Mesenchymal stem cell (in vitro differentiated cells and primary cell): ENCODE data around the gene TEKT3.
A peak's percentile ranks its signal among the peaks of the same experiment; 100 is the strongest.

Experiments
- DNase-seq: peaks from one replicate; pipeline ENCODE4 v3.0.0-alpha.2; 2013
- H2AFZ ChIP-seq: one replicate; pipeline ENCODE4 v1.6.1; 2013; ENCODE audit warnings: low read depth, mild to moderate bottlenecking, control low read depth, inconsistent platforms, low read length, moderate library complexity
- H2AK5ac ChIP-seq: 2 replicates; pipeline ENCODE4 v1.6.1; 2013; ENCODE audit warnings: low read length, moderate library complexity, mild to moderate bottlenecking, inconsistent platforms; ENCODE audit not compliant: severe bottlenecking
- H2BK120ac ChIP-seq: one replicate; pipeline ENCODE4 v1.6.1; 2013; ENCODE audit warnings: low read depth, mild to moderate bottlenecking, inconsistent platforms, low read length, moderate library complexity
- H2BK12ac ChIP-seq, 2 experiments: one replicate each; pipeline ENCODE4 v1.6.1; 2013; ENCODE audit warnings: inconsistent platforms in 2 of 2, low read length in 2 of 2, mild to moderate bottlenecking in 2 of 2, moderate library complexity in 2 of 2, control low read depth in 1 of 2
- H2BK15ac ChIP-seq: one replicate; pipeline ENCODE4 v1.6.1; 2013; ENCODE audit warnings: mild to moderate bottlenecking, low read depth, inconsistent platforms; ENCODE audit not compliant: poor library complexity, severe bottlenecking
- H2BK5ac ChIP-seq: 2 replicates; pipeline ENCODE4 v1.6.1; 2013; ENCODE audit warnings: low read depth, mild to moderate bottlenecking, low read length, control low read depth, inconsistent platforms; ENCODE audit not compliant: poor library complexity, severe bottlenecking
- H3K14ac ChIP-seq, 2 experiments: one replicate each; pipeline ENCODE4 v1.6.1; 2013; ENCODE audit warnings: inconsistent platforms in 2 of 2, low read length in 2 of 2, control low read depth in 1 of 2, mild to moderate bottlenecking in 1 of 2, moderate library complexity in 1 of 2
- H3K18ac ChIP-seq, 2 experiments: one replicate each; pipeline ENCODE4 v1.6.1; 2013; ENCODE audit warnings: inconsistent platforms in 2 of 2, low read length in 2 of 2, control low read depth in 1 of 2, low read depth in 1 of 2, mild to moderate bottlenecking in 1 of 2
- H3K23ac ChIP-seq, 2 experiments: one replicate each; pipeline ENCODE4 v1.6.1; 2013; ENCODE audit warnings: inconsistent platforms in 2 of 2, low read length in 2 of 2, mild to moderate bottlenecking in 2 of 2, moderate library complexity in 2 of 2, control low read depth in 1 of 2
- H3K27ac ChIP-seq: 2 replicates; pipeline ENCODE4 v1.5.1; 2013; ENCODE audit warnings: mild to moderate bottlenecking, moderate library complexity, low read length, control low read depth, inconsistent platforms; ENCODE audit not compliant: poor library complexity, severe bottlenecking
- H3K27me3 ChIP-seq, 2 experiments: 2 replicates each; pipeline versions ENCODE4 v1.6.1 to v1.7.0; 2013; ENCODE audit warnings: low read length in 2 of 2, mild to moderate bottlenecking in 2 of 2, moderate library complexity in 2 of 2, control low read depth in 1 of 2, inconsistent platforms in 1 of 2; ENCODE audit not compliant: control insufficient read depth in 1 of 2, insufficient read depth in 1 of 2
- H3K36me3 ChIP-seq, 2 experiments: 2 replicates each; pipeline versions ENCODE4 v1.6.1 to v1.7.0; 2013; ENCODE audit warnings: low read length in 2 of 2, control low read depth in 1 of 2, inconsistent platforms in 1 of 2, low read depth in 1 of 2, mild to moderate bottlenecking in 1 of 2; ENCODE audit not compliant: insufficient read depth in 2 of 2, control insufficient read depth in 1 of 2
- H3K4ac ChIP-seq, 2 experiments: one replicate each; pipeline ENCODE4 v1.6.1; 2013; ENCODE audit warnings: inconsistent platforms in 2 of 2, low read length in 2 of 2, mild to moderate bottlenecking in 2 of 2, moderate library complexity in 2 of 2, control low read depth in 1 of 2, low read depth in 1 of 2
- H3K4me1 ChIP-seq: 2 replicates; pipeline ENCODE4 v1.6.1; 2013; ENCODE audit warnings: low read depth, low read length, control low read depth; ENCODE audit not compliant: control insufficient read depth, insufficient read depth
- H3K4me2 ChIP-seq: 2 replicates; pipeline ENCODE4 v1.6.1; 2013; ENCODE audit warnings: low read length, mild to moderate bottlenecking, inconsistent platforms; ENCODE audit not compliant: poor library complexity, severe bottlenecking
- H3K4me3 ChIP-seq, 2 experiments: 2 replicates each; pipeline versions ENCODE4 v1.5.1 to v1.7.0; 2013; ENCODE audit warnings: low read length in 2 of 2, mild to moderate bottlenecking in 2 of 2, control low read depth in 1 of 2, low read depth in 1 of 2; ENCODE audit not compliant: insufficient read depth in 1 of 2
- H3K79me1 ChIP-seq: replicated peaks from 2 replicates; pipeline ENCODE4 v1.6.1; 2013; ENCODE audit warnings: mild to moderate bottlenecking, control low read depth, low read length, inconsistent platforms; ENCODE audit not compliant: poor library complexity, severe bottlenecking
- H3K9ac ChIP-seq: 2 replicates; pipeline ENCODE4 v1.7.0; 2013; ENCODE audit warnings: mild to moderate bottlenecking, low read length, moderate library complexity
- H3K9me3 ChIP-seq: 2 replicates; pipeline ENCODE4 v1.7.0; 2013; ENCODE audit warnings: mild to moderate bottlenecking, low read length; ENCODE audit not compliant: control insufficient read depth
- H4K8ac ChIP-seq: one replicate; pipeline ENCODE4 v1.6.1; 2013; ENCODE audit warnings: inconsistent platforms, mild to moderate bottlenecking, low read length, moderate library complexity
- H4K91ac ChIP-seq: one replicate; pipeline ENCODE4 v1.6.1; 2013; ENCODE audit warnings: mild to moderate bottlenecking, low read length, inconsistent platforms
- WGBS: methylation state at CpG from one replicate; pipeline ENCODE4 v1.1.7; 2013; ENCODE audit warnings: mixed read lengths; 5-methylcytosine and 5-hydroxymethylcytosine counted together

The TEKT3 gene

GRCh38 chr17:15307710-15308111 is 33.7 kb downstream of the TEKT3 start:
- Histone ChIP-seq H3K23ac (no peak overlapping the region), H3K4me2 (no peak overlapping the region), H3K4me1 (peaks cover 3% of the 10 kb centered on the region), H2AK5ac (no peak overlapping the region), H3K4me3 (no peak overlapping the region), H3K79me1 (no peaks in the 10 kb centered on the region), H4K8ac (no peak overlapping the region), H3K9me3 (peaks cover 4% of the 10 kb centered on the region), H2BK15ac (no peak overlapping the region), H2BK5ac (no peak overlapping the region), H3K9ac (no peak overlapping the region), H3K4ac (no peak overlapping the region), H3K14ac (no peak overlapping the region), H3K27ac (no peak overlapping the region), H4K91ac (no peak overlapping the region), H2BK120ac (no peak overlapping the region), H3K36me3 (no peaks in the 10 kb centered on the region), H2BK12ac (no peak overlapping the region), H2AFZ (no peak overlapping the region), H3K27me3 (no peaks in the 10 kb centered on the region), H3K18ac (no peak overlapping the region)
- DNase-seq: peak; percentile 30
- 100% methylated on average over 1 of the region's 4 CpGs for WGBS

GRCh38 chr17:15303851-15304250 is 37.5 kb downstream of the TEKT3 start:
- Histone ChIP-seq H3K27ac (no peak overlapping the region), H3K23ac (no peak overlapping the region), H3K18ac (peak overlapping the region in 1 of 2 experiments; percentile 46), H3K27me3 (no peaks in the 10 kb centered on the region), H3K9ac (no peak overlapping the region), H4K8ac (no peak overlapping the region), H3K36me3 (no peaks in the 10 kb centered on the region), H3K9me3 (no peaks in the 10 kb centered on the region), H3K14ac (no peak overlapping the region), H2AK5ac (no peak overlapping the region), H3K4me2 (no peak overlapping the region), H3K4ac (no peak overlapping the region), H2AFZ (no peak overlapping the region), H3K4me1 (peaks cover 3% of the 10 kb centered on the region), H2BK12ac (peak overlapping the region in 1 of 2 experiments; percentile 7), H4K91ac (no peak overlapping the region), H3K4me3 (no peak overlapping the region), H2BK120ac (no peak overlapping the region), H3K79me1 (no peaks in the 10 kb centered on the region), H2BK5ac (no peak overlapping the region), H2BK15ac (no peak overlapping the region)
- DNase-seq: no peak
- 91% methylated on average over 12 of the region's 14 CpGs for WGBS

GRCh38 chr17:15303268-15303667 is 38.1 kb downstream of the TEKT3 start:
- no peak overlapping the region for H2BK120ac ChIP-seq
- H4K91ac ChIP-seq: no peak overlapping the region
- no peak for DNase-seq
- H3K4me2 ChIP-seq: no peak overlapping the region
- H2BK12ac ChIP-seq: no peak overlapping the region
- no peaks in the 10 kb centered on the region for H3K27me3 ChIP-seq
- no peak overlapping the region for H3K27ac ChIP-seq
- H2AFZ ChIP-seq: no peak overlapping the region
- no peak overlapping the region for H4K8ac ChIP-seq
- H2AK5ac ChIP-seq: no peak overlapping the region
- no peaks in the 10 kb centered on the region for H3K9me3 ChIP-seq
- WGBS: 98% methylated on average over 3 of the region's 3 CpGs
- H3K36me3 ChIP-seq: no peaks in the 10 kb centered on the region
- no peak overlapping the region for H3K18ac ChIP-seq
- no peak overlapping the region for H3K4ac ChIP-seq
- H3K9ac ChIP-seq: no peak overlapping the region
- no peak overlapping the region for H3K23ac ChIP-seq
- no peak overlapping the region for H3K14ac ChIP-seq
- H2BK5ac ChIP-seq: no peak overlapping the region
- no peak overlapping the region for H3K4me3 ChIP-seq
- no peaks in the 10 kb centered on the region for H3K79me1 ChIP-seq
- H2BK15ac ChIP-seq: no peak overlapping the region
- peaks cover 3% of the 10 kb centered on the region for H3K4me1 ChIP-seq

GRCh38 chr17:15301845-15302244 is 39.6 kb downstream of the TEKT3 start:
- Histone ChIP-seq H3K14ac (no peak overlapping the region), H3K27ac (no peak overlapping the region), H3K4me3 (no peak overlapping the region), H2BK15ac (no peak overlapping the region), H3K79me1 (no peaks in the 10 kb centered on the region), H3K4me1 (peaks cover 3% of the 10 kb centered on the region), H3K23ac (no peak overlapping the region), H2AFZ (no peak overlapping the region), H2BK120ac (no peak overlapping the region), H2BK12ac (no peak overlapping the region), H4K91ac (no peak overlapping the region), H3K9ac (no peak overlapping the region), H3K9me3 (no peaks in the 10 kb centered on the region), H3K4me2 (no peak overlapping the region), H3K27me3 (no peaks in the 10 kb centered on the region), H3K4ac (no peak overlapping the region), H4K8ac (no peak overlapping the region), H3K18ac (no peak overlapping the region), H2AK5ac (no peak overlapping the region), H3K36me3 (no peaks in the 10 kb centered on the region), H2BK5ac (no peak overlapping the region)
- 97% methylated on average over 6 of the region's 6 CpGs for WGBS
- no peak for DNase-seq
